K562 treated with DMSO at 1 percent for 12 hours (cell line): ENCODE measurements around the gene MPL. TPM values are rescaled to one million over a fixed set of nuclear protein-coding genes. Genes with fewer than 3 reads are reported as not detected.

Source experiments
- total RNA-seq: library from RNA; unstranded; fragments of 300-600 nt; gene quantifications from 2 replicates; pipeline ENCODE4 v1.2.3, GENCODE V29; 2022; ENCODE audit not compliant: insufficient read depth

MPL gene
- not detected in 2 replicates for total RNA-seq

DNA sequence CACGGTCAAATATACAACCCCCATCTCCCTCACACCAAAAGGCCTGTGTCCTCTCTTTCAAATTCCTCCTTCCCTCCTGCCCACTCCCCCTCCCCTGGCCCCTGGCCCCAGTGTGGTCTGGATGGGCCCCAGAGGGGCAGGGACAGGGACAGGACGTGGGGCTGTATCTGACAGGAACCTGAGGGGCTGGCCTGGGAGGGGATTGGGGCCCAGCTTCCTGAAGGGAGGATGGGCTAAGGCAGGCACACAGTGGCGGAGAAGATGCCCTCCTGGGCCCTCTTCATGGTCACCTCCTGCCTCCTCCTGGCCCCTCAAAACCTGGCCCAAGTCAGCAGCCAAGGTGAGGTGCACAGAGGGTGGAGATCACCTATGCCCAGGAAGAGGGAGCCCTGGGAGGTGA is at the start of gene MPL:
TSS of gene MPL (plus strand) at position 231 of the 400 bp plus-strand sequence. CDS start at position 262, 31 bp downstream.

DNA sequence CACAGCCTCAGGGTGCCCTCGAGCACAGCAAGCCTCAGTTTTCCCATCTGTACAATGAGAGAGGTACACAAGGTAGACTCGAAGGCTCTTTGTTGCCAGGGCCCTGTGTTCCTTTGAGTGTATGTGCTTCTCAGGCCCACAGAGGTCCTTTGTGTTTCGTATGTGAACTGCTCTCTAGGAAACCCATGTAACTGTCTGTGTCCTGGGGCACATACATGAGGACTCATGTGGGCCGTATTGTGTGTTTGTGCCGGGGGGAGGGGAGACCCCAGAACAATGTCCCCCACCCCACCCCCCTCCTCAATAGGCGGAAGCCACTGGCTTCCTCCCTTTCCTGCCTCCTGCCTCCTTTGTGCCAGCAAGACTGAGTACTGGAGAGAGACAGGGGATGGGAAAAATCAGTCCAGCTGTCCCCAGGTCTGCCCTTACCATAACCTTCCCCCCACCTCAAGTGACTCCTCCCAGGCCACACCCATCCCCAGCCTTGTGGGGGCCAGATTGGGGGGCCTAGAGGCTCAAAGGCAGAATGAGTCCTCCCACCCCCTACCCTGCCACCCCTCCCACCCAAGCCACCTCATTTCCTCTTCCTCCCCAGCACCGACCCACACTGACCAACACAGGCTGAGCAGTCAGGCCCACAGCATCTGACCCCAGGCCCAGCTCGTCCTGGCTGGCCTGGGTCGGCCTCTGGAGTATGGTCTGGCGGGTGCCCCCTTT is 37.1 kb upstream of the MPL start, which contains the start of gene TIE1:
TSS of gene TIE1 (plus strand) at position 605 of the 717 bp plus-strand sequence. CDS start at position 695, 90 bp downstream.

DNA sequence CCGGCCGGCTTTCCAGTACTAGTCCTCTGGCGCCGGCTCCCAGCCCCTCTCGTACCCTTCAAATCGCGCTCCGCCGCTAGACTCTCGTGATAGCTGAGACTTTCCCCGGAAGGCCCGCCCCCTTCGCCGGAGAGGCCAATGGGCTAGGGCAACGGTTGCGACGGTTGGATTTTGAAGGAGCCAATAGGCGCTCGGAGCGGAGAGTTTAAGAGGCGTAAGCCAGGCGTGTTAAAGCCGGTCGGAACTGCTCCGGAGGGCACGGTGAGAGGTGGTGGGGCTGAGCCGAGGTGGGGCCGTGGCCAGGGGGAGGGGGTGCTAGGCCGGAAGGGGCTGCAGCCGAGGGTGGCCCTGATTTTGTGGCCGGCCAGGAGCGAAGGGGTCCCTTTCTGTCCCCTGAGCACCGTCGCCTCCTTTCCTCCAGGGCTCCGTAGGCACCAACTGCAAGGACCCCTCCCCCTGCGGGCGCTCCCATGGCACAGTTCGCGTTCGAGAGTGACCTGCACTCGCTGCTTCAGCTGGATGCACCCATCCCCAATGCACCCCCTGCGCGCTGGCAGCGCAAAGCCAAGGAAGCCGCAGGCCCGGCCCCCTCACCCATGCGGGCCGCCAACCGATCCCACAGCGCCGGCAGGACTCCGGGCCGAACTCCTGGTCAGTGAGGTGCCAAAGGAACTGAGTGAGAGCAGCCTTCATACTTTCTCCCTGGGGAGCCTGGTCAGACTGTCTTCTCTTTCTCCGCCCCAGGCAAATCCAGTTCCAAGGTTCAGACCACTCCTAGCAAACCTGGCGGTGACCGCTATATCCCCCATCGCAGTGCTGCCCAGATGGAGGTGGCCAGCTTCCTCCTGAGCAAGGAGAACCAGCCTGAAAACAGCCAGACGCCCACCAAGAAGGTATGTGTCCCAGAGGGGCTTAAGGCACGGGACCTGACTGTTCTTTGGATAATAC is 21.4 kb downstream of the MPL start, which contains the start of gene CDC20:
TSS of gene CDC20 (plus strand) at position 236 of the 948 bp plus-strand sequence. CDS start at position 471, 235 bp downstream.

DNA sequence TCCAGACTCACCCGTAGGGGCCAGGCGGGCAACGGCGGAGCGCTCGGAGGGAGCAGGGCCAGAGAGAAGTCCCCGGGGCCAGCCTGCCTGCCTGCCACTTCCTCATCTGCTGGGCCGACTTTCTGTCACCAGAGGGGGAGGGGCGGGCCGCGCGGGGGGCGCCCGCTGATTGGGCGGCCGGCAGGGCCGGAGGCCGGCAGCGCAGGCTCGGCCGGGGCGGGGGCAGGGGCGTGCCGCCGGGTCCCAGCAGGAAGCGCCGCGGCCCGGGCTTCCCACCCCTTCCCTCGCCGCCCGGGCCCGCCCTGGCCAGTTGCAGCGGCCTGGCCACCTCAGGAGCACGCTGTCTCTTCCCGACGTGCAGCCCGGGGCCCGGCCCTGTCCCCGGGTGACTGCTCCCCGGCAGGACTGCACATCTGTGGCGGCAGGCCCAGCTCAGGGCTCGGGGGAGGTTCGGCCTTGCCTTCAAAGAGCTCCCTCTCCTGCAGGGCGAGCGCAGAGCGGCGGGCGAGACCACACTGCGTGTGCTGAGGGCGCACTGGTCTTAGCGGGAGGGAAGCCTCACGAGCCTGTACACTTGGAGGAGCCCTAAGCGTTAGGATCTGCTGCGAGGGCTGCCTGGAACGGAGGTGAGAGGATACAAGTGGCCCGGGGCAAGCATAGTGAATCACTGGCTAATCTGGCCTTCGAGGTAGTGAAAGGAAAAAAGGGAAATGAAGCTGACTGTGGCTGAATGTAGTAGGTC is 30.5 kb downstream of the MPL start, which contains the start of gene ELOVL1:
TSS of gene ELOVL1 (minus strand) at position 108 of the 742 bp plus-strand sequence. CDS start 2,402 bp downstream, outside the sequence.

DNA sequence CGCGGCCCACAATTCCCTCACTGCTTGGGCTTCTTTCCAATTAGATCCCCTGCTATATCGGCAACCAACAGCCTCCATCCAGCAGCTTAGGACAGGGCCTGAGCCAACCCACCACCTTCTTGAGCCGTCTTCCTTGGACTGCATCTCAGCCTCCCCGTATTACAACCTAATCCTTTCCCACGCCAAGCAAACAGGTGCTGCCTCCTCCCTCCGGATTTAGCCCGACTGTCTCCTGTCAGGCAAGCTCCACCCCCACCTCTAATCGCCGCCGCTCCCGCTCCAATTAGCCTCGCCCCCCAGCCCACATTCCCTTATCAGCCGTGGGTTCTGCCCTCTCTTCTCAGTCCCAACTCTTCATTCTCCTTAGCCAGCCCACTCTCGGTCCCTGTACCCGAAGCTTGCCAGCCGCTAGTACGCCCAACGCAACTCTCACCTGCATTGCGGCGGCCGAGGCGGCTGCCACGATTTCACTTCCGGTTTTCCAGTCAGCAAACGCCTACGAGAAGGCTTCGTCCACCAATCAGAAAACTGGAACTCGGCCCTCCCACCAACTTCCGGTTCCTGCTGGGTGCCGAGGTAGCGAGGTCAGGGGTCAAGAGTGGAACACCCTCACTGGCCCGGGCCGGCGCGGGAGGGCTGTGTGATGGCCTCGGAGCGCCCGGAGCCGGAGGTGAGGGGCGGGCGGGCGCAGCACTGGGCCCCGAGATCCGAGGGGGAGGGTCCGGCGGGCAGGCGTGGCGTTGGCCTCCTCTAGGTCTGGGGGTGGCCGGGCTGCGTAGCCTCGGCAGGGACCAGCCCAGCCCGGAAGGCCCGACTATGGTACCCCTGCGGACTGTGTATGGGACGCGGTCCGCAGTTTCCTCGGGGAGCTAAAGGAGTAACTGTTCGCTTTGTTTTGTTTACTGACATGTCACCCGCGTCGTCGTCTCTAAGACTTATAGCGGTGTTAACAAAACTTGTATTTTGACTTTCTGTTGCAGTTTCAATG is 52.0 kb downstream of the MPL start, which contains the start of the genes MED8 and SZT2:
TSS of gene MED8 (minus strand) at position 475 of the 988 bp plus-strand sequence. CDS start at position 439, 36 bp downstream.
TSS of gene SZT2 (plus strand) at position 574 of the 988 bp plus-strand sequence. CDS start at position 644, 70 bp downstream.

Other genes starting within 250 kb of the MPL start
- gene EBNA1BP2, start 165.5 kb upstream of the MPL start, total RNA-seq: 79.3 and 83.8 TPM in 2 replicates
- not detected in 2 replicates for gene CFAP57, start 165.5 kb upstream of the MPL start, total RNA-seq
- gene TMEM125, start 67.8 kb upstream of the MPL start, total RNA-seq: 0.37 and 0.49 TPM in 2 replicates
- not detected in 2 replicates for gene C1orf210, start 52.2 kb upstream of the MPL start, total RNA-seq
- gene TIE1, start 36.8 kb upstream of the MPL start, total RNA-seq: not detected in 2 replicates
- gene CDC20, start 21.2 kb downstream of the MPL start, total RNA-seq: 133 and 164 TPM in 2 replicates
- 85.5 and 124 TPM in 2 replicates for gene ELOVL1, start 30.2 kb downstream of the MPL start, total RNA-seq
- 53.9 and 68.7 TPM in 2 replicates for gene MED8, start 52.0 kb downstream of the MPL start, total RNA-seq
- gene SZT2, start 52.1 kb downstream of the MPL start, total RNA-seq: 7.7 and 29.5 TPM in 2 replicates
- 8.6 and 12.1 TPM in 2 replicates for gene HYI, start 116.1 kb downstream of the MPL start, total RNA-seq
- gene PTPRF, start 193.1 kb downstream of the MPL start, total RNA-seq: 0.82 and 4.7 TPM in 2 replicates